ENCODE measurements around the gene CLEC4M.
"Not testable (repeated sequence)": the region's sequence is repeated elsewhere in the genome, so short reads cannot be mapped to it uniquely, and the experiment has no call there.

The CLEC4M gene

GRCh38 chr19:7743425-7743841 is 19.6 kb upstream of the CLEC4M start:
- TF ChIP-seq CTCF (IDR thresholded peaks at IDR 0.05; ENCODE audit: poor library complexity, severe bottlenecking): no peak
- no peaks in the 10 kb centered on the region for H3K36me3 ChIP-seq (ENCODE audit: low read depth)
- no peaks in the 10 kb centered on the region for H3K4me1 ChIP-seq (ENCODE audit: insufficient read depth, poor library complexity, severe bottlenecking)
- DNase-seq (ENCODE audit: low spot score) (no peak), ATAC-seq (ENCODE audit: low read depth) (no peak)
- no peak overlapping the region for H3K27ac ChIP-seq (ENCODE audit: poor library complexity, severe bottlenecking)
- H3K27me3 ChIP-seq (ENCODE audit: insufficient read depth, poor library complexity, severe bottlenecking): no peaks in the 10 kb centered on the region
- H3K9me3 ChIP-seq (ENCODE audit: severe bottlenecking): no peaks in the 10 kb centered on the region
- H3K4me3 ChIP-seq (ENCODE audit: severe bottlenecking): no peak overlapping the region

- Histone ChIP-seq H3K4me1 (ENCODE audit: insufficient read depth, poor library complexity, severe bottlenecking) (no peaks in the 10 kb centered on the region), H3K9me3 (ENCODE audit: severe bottlenecking) (no peaks in the 10 kb centered on the region), H3K27me3 (ENCODE audit: insufficient read depth, poor library complexity, severe bottlenecking) (no peaks in the 10 kb centered on the region), H3K27ac (ENCODE audit: poor library complexity, severe bottlenecking) (no peak overlapping the region), H3K36me3 (ENCODE audit: low read depth) (no peaks in the 10 kb centered on the region), H3K4me3 (ENCODE audit: severe bottlenecking) (no peak overlapping the region)
- ATAC-seq (ENCODE audit: low read depth): no peak
- no peak for DNase-seq (ENCODE audit: low spot score)
- no peak for TF ChIP-seq CTCF (IDR thresholded peaks at IDR 0.05; ENCODE audit: poor library complexity, severe bottlenecking)
Measured at GRCh38 chr19:7744199-7744786, 18.8 kb upstream of the CLEC4M start.

- DNase-seq (ENCODE audit: low spot score) (no peak), ATAC-seq (ENCODE audit: low read depth) (no peak)
- Histone ChIP-seq H3K36me3 (ENCODE audit: low read depth) (no peaks in the 10 kb centered on the region), H3K4me3 (ENCODE audit: severe bottlenecking) (no peak overlapping the region), H3K4me1 (ENCODE audit: insufficient read depth, poor library complexity, severe bottlenecking) (no peaks in the 10 kb centered on the region), H3K9me3 (ENCODE audit: severe bottlenecking) (no peaks in the 10 kb centered on the region), H3K27ac (ENCODE audit: poor library complexity, severe bottlenecking) (no peak overlapping the region), H3K27me3 (ENCODE audit: insufficient read depth, poor library complexity, severe bottlenecking) (no peaks in the 10 kb centered on the region)
- TF ChIP-seq CTCF (IDR thresholded peaks at IDR 0.05; ENCODE audit: poor library complexity, severe bottlenecking): no peak
Measured at GRCh38 chr19:7744871-7745650, 18.0 kb upstream of the CLEC4M start.

- H3K27me3 ChIP-seq (ENCODE audit: insufficient read depth, poor library complexity, severe bottlenecking); H3K4me3 ChIP-seq (ENCODE audit: severe bottlenecking); H3K9me3 ChIP-seq (ENCODE audit: severe bottlenecking); H3K36me3 ChIP-seq (ENCODE audit: low read depth); DNase-seq (ENCODE audit: low spot score); H3K27ac ChIP-seq (ENCODE audit: poor library complexity, severe bottlenecking); ATAC-seq (ENCODE audit: low read depth); H3K4me1 ChIP-seq (ENCODE audit: insufficient read depth, poor library complexity, severe bottlenecking): not testable (repeated sequence)
Measured at GRCh38 chr19:7746306-7746705, 16.7 kb upstream of the CLEC4M start.

GRCh38 chr19:7746903-7747884 is 15.8 kb upstream of the CLEC4M start, which contains the start of gene CD209:
CD209 (minus strand) TSS chr19:7747534; CDS start chr19:7747511, 23 bp downstream.
- H3K27me3 ChIP-seq (ENCODE audit: insufficient read depth, poor library complexity, severe bottlenecking): no peaks in the 10 kb centered on the region
- H3K4me1 ChIP-seq (ENCODE audit: insufficient read depth, poor library complexity, severe bottlenecking): no peaks in the 10 kb centered on the region
- H3K27ac ChIP-seq (ENCODE audit: poor library complexity, severe bottlenecking): no peak within 1 kb of the TSS
- DNase-seq (ENCODE audit: low spot score): no peak
- no peak within 1 kb of the TSS for H3K4me3 ChIP-seq (ENCODE audit: severe bottlenecking)
- H3K36me3 ChIP-seq (ENCODE audit: low read depth): no peaks in the 10 kb centered on the region
- H3K9me3 ChIP-seq (ENCODE audit: severe bottlenecking): no peaks in the 10 kb centered on the region
- no peak for TF ChIP-seq CTCF (IDR thresholded peaks at IDR 0.05; ENCODE audit: poor library complexity, severe bottlenecking)
- ATAC-seq (ENCODE audit: low read depth): no peak

All from RWPE2 (cell line).